CD4-positive, alpha-beta memory T cell (primary cell): Measurements from ENCODE around the gene HDHD5. TPM values are rescaled to one million over a fixed set of nuclear protein-coding genes. Genes with fewer than 3 reads are reported as not detected.

ENCODE experiments used
- CTCF ChIA-PET: fragments of 350-600 bp; sonication (Branson Sonifier 250); formaldehyde crosslinking; loops from one replicate; lab custom pipeline; 2021; ENCODE audit warnings: inconsistent platforms; ENCODE audit not compliant: partially characterized antibody; lab: Charles Lee
- POLR2A ChIA-PET: fragments of 350-600 bp; sonication (Branson Sonifier 250); formaldehyde crosslinking; loops from one replicate; lab custom pipeline; 2021; ENCODE audit not compliant: partially characterized antibody; lab: Charles Lee
- DNase-seq, 5 donors: peaks; one replicate each; pipeline versions ENCODE4 v3.0.0 to v3.0.0-alpha.2; 2020 to 2022; ENCODE audit warnings: mixed read lengths in 1 of 5
- H3K27ac ChIP-seq: one replicate; pipeline ENCODE4 v1.7.0; 2013; ENCODE audit warnings: low read depth, low read length
- H3K27me3 ChIP-seq: 2 replicates; pipeline ENCODE4 v1.7.0; 2013; ENCODE audit warnings: mild to moderate bottlenecking, low read length, moderate library complexity; ENCODE audit not compliant: insufficient read depth
- H3K36me3 ChIP-seq: 2 replicates; pipeline ENCODE4 v1.7.0; 2013; ENCODE audit warnings: mild to moderate bottlenecking, low read length, moderate library complexity; ENCODE audit not compliant: insufficient read depth
- H3K4me1 ChIP-seq: 2 replicates; pipeline ENCODE4 v1.7.0; 2013; ENCODE audit warnings: mild to moderate bottlenecking, low read length, moderate library complexity; ENCODE audit not compliant: insufficient read depth
- H3K4me3 ChIP-seq, 2 donors: one replicate each; pipeline ENCODE4 v1.7.0; 2013; ENCODE audit warnings: low read length in 2 of 2, mild to moderate bottlenecking in 1 of 2
- H3K9me3 ChIP-seq, 2 donors: one replicate each; pipeline ENCODE4 v1.7.0; 2013; ENCODE audit warnings: low read length in 2 of 2, control low read depth in 1 of 2; ENCODE audit not compliant: control insufficient read depth in 1 of 2
- H3K27ac Mint-ChIP-seq, 7 donors: one replicate each; pipeline ENCODE4 v1.8.0; 2020 to 2021; ENCODE audit warnings: mixed read lengths in 7 of 7, mild to moderate bottlenecking in 6 of 7, inconsistent platforms in 3 of 7, moderate library complexity in 3 of 7
- H3K27me3 Mint-ChIP-seq, 2 donors: one replicate each; pipeline ENCODE4 v1.8.0; 2020 to 2021; ENCODE audit warnings: mixed read lengths in 2 of 2
- H3K36me3 Mint-ChIP-seq, 2 donors: one replicate each; pipeline ENCODE4 v1.8.0; 2020 to 2021; ENCODE audit warnings: mixed read lengths in 2 of 2, inconsistent platforms in 1 of 2, mild to moderate bottlenecking in 1 of 2
- H3K4me1 Mint-ChIP-seq, 4 donors: one replicate each; pipeline ENCODE4 v1.8.0; 2020 to 2021; ENCODE audit warnings: mixed read lengths in 4 of 4, mild to moderate bottlenecking in 1 of 4
- H3K4me3 Mint-ChIP-seq, 8 donors: one replicate each; pipeline ENCODE4 v1.8.0; 2020 to 2021; ENCODE audit warnings: mixed read lengths in 8 of 8, mild to moderate bottlenecking in 7 of 8, moderate library complexity in 6 of 8, inconsistent platforms in 3 of 8
- H3K9me3 Mint-ChIP-seq, 8 donors: one replicate each; pipeline ENCODE4 v1.8.0; 2020 to 2021; ENCODE audit warnings: mixed read lengths in 8 of 8, mild to moderate bottlenecking in 5 of 8, inconsistent platforms in 3 of 8, moderate library complexity in 1 of 8
- intact Hi-C: fragments of 100-400 bp; cut with micrococcal nuclease; formaldehyde crosslinking; loops from one replicate; pipeline ENCODE4 v1.15.1; 2023
- polyA plus RNA-seq, 2 donors: library from polyadenylated mRNA; unstranded; fragments of 300-500 nt; fragmentation: Illumina TruSeq; gene quantifications; one replicate each; pipeline ENCODE4 v1.2.3, GENCODE V29; 2021
- total RNA-seq, 2 experiments: library from RNA; stranded (reverse); gene quantifications; one replicate each; pipeline ENCODE4 v1.2.3, GENCODE V29; 2021

Gene HDHD5
- total and polyA plus RNA-seq, 4 experiments from 2014 or later = 23.1 to 86.7 (median 37.4) TPM

GRCh38 chr22:17192186-17192585 lies 33.1 kb upstream of the HDHD5 start:
- Histone ChIP-seq H3K36me3 (peaks cover 19% of the 10 kb centered on the region), H3K27me3 (no peaks in the 10 kb centered on the region), H3K9me3 (no peaks in the 10 kb centered on the region), H3K27ac (no peak overlapping the region), H3K4me3 (no peak overlapping the region), H3K4me1 (no peaks in the 10 kb centered on the region)
- Mint-ChIP-seq H3K27ac (peak overlapping the region in 5 of 7 donors; percentile 41 to 85 (median 47)), H3K27me3 (no peaks in the 10 kb centered on the region), H3K9me3 (no peaks in the 10 kb centered on the region), H3K4me3 (no peak overlapping the region), H3K4me1 (peaks cover 0 to 4% (median 0%) of the 10 kb centered on the region in 4 donors), H3K36me3 (peaks cover 26 to 49% of the 10 kb centered on the region in 2 donors)
- ChIA-PET POLR2A (no interaction called here), CTCF (interaction anchor here (1.1 to 3.1 kb wide), 2 partner anchors 9 to 20 kb away, joined by 3 to 16 read pairs; no protein-coding TSS in a partner anchor)
- no peak for DNase-seq
- intact Hi-C loops = no loop called here

DNA sequence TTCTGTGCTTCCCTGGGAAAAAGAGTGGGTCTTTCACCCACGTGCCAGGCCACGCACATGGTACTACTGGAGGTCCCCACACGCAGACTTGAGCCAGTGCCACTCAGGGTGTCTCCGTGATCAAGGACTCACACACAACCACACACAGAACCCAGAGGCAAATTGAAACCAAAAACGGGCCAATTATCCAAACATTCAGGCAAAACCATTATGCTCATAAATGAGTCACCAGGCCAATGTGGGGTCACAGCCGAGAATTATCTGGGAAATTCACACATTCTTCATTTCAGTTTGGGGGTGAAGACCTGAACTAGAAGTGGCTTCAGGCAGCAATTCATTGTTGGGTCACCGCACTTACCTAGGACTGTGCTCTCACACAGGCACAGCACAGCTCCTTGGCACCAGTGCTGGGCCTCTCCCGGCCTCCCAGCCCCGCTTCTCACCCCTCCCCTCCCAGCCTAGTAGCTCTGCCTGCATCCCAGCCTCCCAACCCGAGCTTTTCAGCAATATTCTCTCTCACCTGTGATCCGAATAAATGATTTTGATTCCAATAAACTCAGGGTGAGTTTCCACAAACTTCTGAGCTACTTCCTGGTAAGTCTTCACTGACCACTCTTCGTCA lies 32.2 kb upstream of the HDHD5 start:
- Mint-ChIP-seq H3K4me1 (peaks cover 0 to 4% (median 0%) of the 10 kb centered on the region in 4 donors), H3K36me3 (peaks cover 23 to 41% of the 10 kb centered on the region in 2 donors), H3K27me3 (no peaks in the 10 kb centered on the region), H3K4me3 (no peak overlapping the region), H3K9me3 (no peaks in the 10 kb centered on the region), H3K27ac (peak overlapping the region in 4 of 7 donors; percentile 31 to 74 (median 60))
- Histone ChIP-seq H3K4me3 (no peak overlapping the region), H3K4me1 (no peaks in the 10 kb centered on the region), H3K27me3 (no peaks in the 10 kb centered on the region), H3K27ac (no peak overlapping the region), H3K36me3 (peaks cover 19% of the 10 kb centered on the region), H3K9me3 (no peaks in the 10 kb centered on the region)
- ChIA-PET POLR2A (interaction anchor here (0.6 kb wide), 1 partner anchor 10 kb away, joined by 4 read pairs; no protein-coding TSS in a partner anchor), CTCF (interaction anchor here (1.1 to 3.1 kb wide), 2 partner anchors 10 to 19 kb away, joined by 3 to 16 read pairs; no protein-coding TSS in a partner anchor)
- DNase-seq = no peak
- intact Hi-C loops = no loop called here

DNA sequence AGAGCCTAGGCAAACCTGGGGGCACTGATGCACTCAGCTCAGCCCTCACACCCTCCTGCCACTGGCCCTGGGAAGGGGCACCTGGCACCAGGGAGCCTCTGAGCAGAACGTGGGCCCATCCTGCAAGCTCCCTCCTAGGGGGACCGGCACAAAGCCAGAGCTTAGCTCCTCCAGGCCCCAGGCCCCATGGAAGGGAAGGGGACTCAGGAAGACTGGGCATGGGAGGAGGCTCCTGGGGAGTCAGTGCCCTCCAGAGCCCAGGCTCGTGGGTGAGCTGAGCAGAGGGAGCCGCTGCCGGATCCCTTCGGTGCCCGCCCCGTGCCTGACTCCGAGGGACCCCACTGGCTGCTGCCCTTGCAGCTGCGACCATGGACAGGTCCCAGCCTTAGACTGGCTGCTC lies 31.6 kb upstream of the HDHD5 start:
- peaks cover 27 to 45% of the 10 kb centered on the region in 2 donors for H3K36me3 Mint-ChIP-seq
- H3K27ac ChIP-seq = no peak overlapping the region
- POLR2A ChIA-PET = no interaction called here
- H3K4me3 ChIP-seq = no peak overlapping the region
- intact Hi-C loops = no loop called here
- peak overlapping the region in 3 of 7 donors; percentile 31 to 60 (median 59) for H3K27ac Mint-ChIP-seq
- H3K4me1 Mint-ChIP-seq = peaks cover 0 to 4% (median 0%) of the 10 kb centered on the region in 4 donors
- CTCF ChIA-PET = interaction anchor here (0.7 to 1.0 kb wide), 2 partner anchors 15 to 16 kb away, joined by 3 read pairs; no protein-coding TSS in a partner anchor
- H3K36me3 ChIP-seq = peaks cover 24% of the 10 kb centered on the region
- no peaks in the 10 kb centered on the region for H3K4me1 ChIP-seq
- no peak overlapping the region for H3K4me3 Mint-ChIP-seq
- H3K9me3 Mint-ChIP-seq = no peaks in the 10 kb centered on the region
- H3K9me3 ChIP-seq = no peaks in the 10 kb centered on the region
- DNase-seq = no peak
- H3K27me3 ChIP-seq = no peaks in the 10 kb centered on the region
- H3K27me3 Mint-ChIP-seq = no peaks in the 10 kb centered on the region

GRCh38 chr22:17176715-17177114 lies 17.6 kb upstream of the HDHD5 start:
- Histone ChIP-seq H3K4me3 (no peak overlapping the region), H3K9me3 (no peaks in the 10 kb centered on the region), H3K4me1 (peaks cover 5% of the 10 kb centered on the region), H3K27ac (no peak overlapping the region), H3K27me3 (no peaks in the 10 kb centered on the region), H3K36me3 (peaks cover 19% of the 10 kb centered on the region)
- intact Hi-C loops = no loop called here
- Mint-ChIP-seq H3K36me3 (peaks cover 18 to 26% of the 10 kb centered on the region in 2 donors), H3K9me3 (no peaks in the 10 kb centered on the region), H3K27ac (peak overlapping the region in 2 of 7 donors; percentile 42 to 55), H3K4me3 (no peak overlapping the region), H3K4me1 (peaks cover 0 to 5% (median under 1%) of the 10 kb centered on the region in 4 donors), H3K27me3 (no peaks in the 10 kb centered on the region)
- ChIA-PET POLR2A (interaction anchor here (1.0 kb wide), 1 partner anchor 88 kb away, joined by 3 read pairs; no protein-coding TSS in a partner anchor), CTCF (interaction anchor here (1.3 to 6.0 kb wide), 2 partner anchors 9 to 324 kb away, joined by 6 to 132 read pairs; no protein-coding TSS in a partner anchor)
- no peak for DNase-seq

DNA sequence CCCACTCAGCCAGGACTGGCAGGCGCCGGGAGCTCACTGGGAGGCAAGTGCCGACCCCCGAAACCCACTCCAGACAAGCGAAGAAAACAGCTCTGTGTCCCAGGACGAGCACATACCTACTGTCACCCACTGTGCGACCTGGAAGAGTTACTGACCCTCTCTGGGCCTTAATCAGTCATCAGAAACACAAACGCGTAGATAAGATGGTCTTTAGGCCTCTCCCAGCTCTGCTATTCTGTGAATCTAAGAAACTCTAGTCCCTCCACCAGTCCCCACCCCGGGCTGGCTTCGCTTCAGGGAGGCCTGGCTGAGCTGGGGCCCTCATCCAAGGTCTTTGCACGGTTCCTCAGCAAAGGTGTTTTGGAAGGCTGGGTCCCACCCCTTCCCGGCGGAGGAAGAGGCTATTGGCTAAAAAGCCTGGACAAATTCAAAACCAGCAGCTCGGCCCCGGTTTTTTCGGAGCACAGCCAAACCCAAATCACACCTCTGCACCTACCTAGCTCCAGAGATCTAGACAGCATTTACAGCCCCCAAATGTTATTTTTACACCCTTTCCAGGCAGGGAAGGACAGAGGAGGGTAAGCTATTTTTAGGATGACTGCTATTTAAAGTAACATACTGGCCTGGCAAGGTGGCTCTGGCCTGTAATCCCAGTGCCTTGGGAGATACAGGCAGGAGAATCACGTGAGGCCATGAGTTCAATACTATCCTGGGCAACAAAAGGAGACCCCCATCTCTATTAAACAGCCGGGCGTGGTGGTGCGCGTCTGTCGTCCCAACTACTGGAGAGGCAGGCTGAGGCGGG lies 13.2 kb upstream of the HDHD5 start:
- H3K4me3 ChIP-seq = peak overlapping the region in 1 of 2 donors; percentile 78
- Mint-ChIP-seq H3K4me3 (peak overlapping the region; percentile 61 to 77 (median 70)), H3K27me3 (no peaks in the 10 kb centered on the region), H3K9me3 (no peaks in the 10 kb centered on the region), H3K36me3 (no peaks in the 10 kb centered on the region), H3K4me1 (peaks cover 2 to 8% (median 5%) of the 10 kb centered on the region in 4 donors), H3K27ac (peak overlapping the region in 5 of 7 donors; percentile 31 to 68 (median 57))
- no peak for DNase-seq
- H3K27me3 ChIP-seq = no peaks in the 10 kb centered on the region
- POLR2A ChIA-PET = interaction anchor here (0.7 to 2.7 kb wide), 17 partner anchors 8 to 329 kb away, joined by 3 to 21 read pairs (median 5); partner anchors contain the start of genes ADA2, HDHD5 and IL17RA
- H3K27ac ChIP-seq = peak overlapping the region; percentile 50
- no peaks in the 10 kb centered on the region for H3K9me3 ChIP-seq
- H3K4me1 ChIP-seq = peaks cover 5% of the 10 kb centered on the region
- intact Hi-C loops = loop anchor here (5.0 kb wide), 2 partner anchors 45 to 255 kb away; partner anchors contain the start of gene ADA2
- no peaks in the 10 kb centered on the region for H3K36me3 ChIP-seq
- CTCF ChIA-PET = interaction anchor here (0.6 to 6.0 kb wide), 62 partner anchors 9 to 904 kb away, joined by 3 to 174 read pairs (median 4); partner anchors contain the start of genes ADA2, BCL2L13 and CECR2

DNA sequence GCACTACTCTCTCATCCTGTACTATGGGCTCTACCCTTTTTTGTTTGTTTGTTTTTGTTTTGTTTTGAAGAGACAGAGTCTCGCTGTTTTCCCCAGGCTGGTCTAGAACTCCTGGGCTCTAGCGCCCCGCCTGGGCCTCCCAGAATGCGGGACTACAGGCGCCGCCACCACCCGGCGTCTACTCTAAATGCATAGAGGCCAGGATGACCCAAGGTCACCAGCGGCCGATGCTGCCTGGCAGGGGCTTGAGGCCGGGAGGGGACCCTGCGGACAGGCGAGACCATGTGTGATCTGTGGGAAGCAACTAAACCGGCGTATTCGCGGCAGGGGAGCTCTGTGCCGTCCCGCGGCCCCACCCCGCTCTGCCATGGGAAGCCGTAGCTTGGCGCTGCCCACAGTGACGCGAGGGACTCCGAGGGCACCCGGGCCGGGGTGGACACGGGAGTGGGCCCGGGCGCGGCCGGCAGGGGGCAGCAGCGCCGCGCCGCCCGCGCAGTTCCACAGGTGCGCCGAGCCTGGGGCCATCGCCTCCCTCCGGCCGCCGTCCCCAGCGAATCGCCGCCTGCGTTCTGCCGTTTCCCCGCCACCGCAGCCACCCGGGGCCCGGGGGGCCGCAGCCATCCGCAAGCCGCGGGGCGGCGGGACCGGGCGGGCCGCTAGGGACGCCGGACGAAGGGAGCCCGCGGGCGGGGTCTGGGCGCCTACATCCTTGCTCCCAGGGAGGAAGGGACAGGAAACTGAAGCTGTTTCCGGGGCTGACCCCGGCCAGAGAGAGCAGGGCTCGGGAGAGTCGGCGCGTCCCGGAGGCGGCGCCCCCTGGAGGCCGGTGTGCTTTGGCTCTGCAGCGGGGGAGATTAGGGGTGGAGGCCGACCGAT lies 12.3 kb upstream of the HDHD5 start:
- intact Hi-C loops = loop anchor here (1.0 to 5.0 kb wide), 4 partner anchors 46 to 330 kb away; partner anchors contain the start of gene ADA2
- Histone ChIP-seq H3K4me1 (peaks cover 5% of the 10 kb centered on the region), H3K27me3 (no peaks in the 10 kb centered on the region), H3K36me3 (no peaks in the 10 kb centered on the region), H3K9me3 (no peaks in the 10 kb centered on the region), H3K27ac (peak overlapping the region; percentile 50), H3K4me3 (peak overlapping the region in 1 of 2 donors; percentile 78)
- peak; percentile 61 to 74 (median 71) for DNase-seq
- peak overlapping the region; percentile 79 to 90 (median 87) for H3K4me3 Mint-ChIP-seq
- H3K4me1 Mint-ChIP-seq = peaks cover 2 to 8% (median 5%) of the 10 kb centered on the region in 4 donors
- H3K27ac Mint-ChIP-seq = peak overlapping the region; percentile 32 to 90 (median 80)
- no peaks in the 10 kb centered on the region for H3K9me3 Mint-ChIP-seq
- POLR2A ChIA-PET = interaction anchor here (0.7 to 2.7 kb wide), 17 partner anchors 9 to 330 kb away, joined by 3 to 21 read pairs (median 5); partner anchors contain the start of genes ADA2, HDHD5 and IL17RA
- CTCF ChIA-PET = interaction anchor here (0.6 to 6.0 kb wide), 58 partner anchors 8 to 905 kb away, joined by 3 to 174 read pairs (median 5); partner anchors contain the start of genes ADA2, BCL2L13 and CECR2
- H3K36me3 Mint-ChIP-seq = no peaks in the 10 kb centered on the region
- no peaks in the 10 kb centered on the region for H3K27me3 Mint-ChIP-seq
